Ammon's horn (tissue), 1 donor: ENCODE data around the gene COPS3.
"Not testable (repeated sequence)": the region's sequence is repeated elsewhere in the genome, so short reads cannot be mapped to it uniquely, and the experiment has no call there.

Experiments
- DNase-seq: peaks from one replicate; pipeline ENCODE4 v3.0.0-alpha.2; 2016; ENCODE audit warnings: low spot score

COPS3 gene

DNA sequence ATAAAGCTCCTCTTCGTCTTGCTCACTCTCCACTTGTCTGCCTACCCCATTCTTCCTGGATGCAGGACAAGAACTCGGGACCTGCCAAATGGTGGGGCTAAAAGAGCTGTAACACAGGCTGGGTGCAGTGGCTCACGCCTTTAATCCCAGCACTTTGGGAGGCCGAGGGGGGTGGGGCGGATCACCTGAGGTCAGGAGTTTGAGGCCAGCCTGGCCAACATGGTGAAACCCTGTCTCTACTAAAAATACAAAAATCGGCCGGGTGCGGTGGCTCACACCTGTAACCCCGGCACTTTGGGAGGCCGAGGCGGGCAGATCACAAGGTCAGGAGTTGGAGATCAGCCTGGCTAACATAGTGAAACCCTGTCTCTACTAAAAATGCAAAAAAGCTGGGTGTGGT, 20.6 kb upstream of the COPS3 start:
- DNase-seq: not testable (repeated sequence)

GRCh38 chr17:17300624-17301568, 19.9 kb upstream of the COPS3 start:
- peak; percentile 26 for DNase-seq

DNA sequence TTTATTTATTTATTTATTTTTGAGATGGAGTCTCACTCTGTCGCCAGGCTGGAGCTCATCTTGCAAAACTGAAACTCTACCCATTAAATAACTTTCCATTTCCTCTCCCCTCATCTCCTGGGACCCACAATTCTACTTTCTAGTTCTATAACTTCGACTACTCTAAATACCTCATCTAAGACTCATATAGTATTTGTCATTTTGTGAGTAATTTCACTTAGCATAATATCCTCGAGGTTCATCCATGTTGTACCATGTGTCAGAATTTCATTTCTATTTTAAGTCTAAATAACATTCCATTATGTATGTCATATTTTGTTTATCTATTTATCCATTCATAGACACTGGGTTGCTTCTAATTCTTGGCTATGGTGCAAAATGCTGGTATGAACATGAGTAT, 17.1 kb upstream of the COPS3 start:
- DNase-seq: no peak

DNA sequence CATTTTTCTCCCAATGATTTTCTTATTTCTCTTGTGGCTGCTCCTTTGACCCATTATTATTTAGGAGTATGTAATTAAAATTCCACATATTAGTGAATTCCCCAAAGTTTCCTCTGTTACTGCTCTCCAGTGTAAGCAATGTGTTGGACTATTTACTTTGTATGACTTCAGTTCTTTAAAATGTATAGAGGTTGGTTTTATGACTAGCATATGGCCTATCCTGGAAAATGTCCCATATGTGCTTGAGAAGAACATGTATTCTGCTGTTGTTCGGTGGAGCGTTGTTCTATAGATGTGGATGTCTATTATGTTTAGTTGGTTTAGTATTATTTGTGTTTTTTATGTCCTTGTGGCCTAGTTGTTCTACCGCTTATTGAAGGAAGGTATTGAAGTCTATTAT, 16.2 kb upstream of the COPS3 start:
- no peak for DNase-seq

- DNase-seq: no peak
These were observed 14.1 kb upstream of the COPS3 start for GRCh38 chr17:17295141-17295540.

DNA sequence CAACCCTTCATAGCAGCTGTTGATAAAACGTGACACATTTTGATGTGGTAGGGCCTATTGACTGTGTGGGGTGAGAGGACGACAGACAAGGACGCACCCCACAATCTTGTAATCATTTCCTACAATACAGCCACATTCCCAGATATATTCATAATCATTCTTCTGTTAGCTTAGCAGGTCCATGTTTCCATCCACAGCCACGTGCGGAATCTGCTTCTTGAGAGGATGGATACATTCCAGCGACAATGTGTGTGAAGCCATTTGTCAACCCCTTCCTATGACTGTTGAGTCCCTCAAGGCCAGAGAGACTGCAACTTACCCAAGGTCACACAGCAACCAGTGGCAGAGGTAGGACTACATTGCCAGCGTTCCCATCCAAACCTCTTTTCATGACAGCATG, 8.7 kb upstream of the COPS3 start:
- DNase-seq: no peak

DNA sequence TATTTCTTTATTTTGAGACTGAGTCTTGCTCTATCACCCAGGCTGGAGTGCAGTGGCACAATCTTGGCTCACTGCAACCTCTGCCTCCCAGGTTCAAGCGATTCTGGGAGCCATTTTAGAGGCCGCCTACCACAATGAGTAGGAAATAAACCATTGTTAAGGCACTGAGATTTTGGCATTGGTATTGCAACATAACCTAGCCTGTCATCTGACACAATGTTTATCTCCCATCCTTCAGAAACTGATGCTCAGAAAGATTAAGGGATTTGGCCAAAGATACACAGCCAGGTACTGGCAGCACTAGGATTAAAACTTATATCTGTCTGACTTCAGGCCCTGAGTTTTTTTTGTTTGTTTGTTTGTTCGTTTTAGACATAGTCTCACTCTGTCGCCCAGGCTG, 8.0 kb upstream of the COPS3 start:
- no peak for DNase-seq

GRCh38 chr17:17285951-17286350, 4.9 kb upstream of the COPS3 start:
- no peak for DNase-seq

GRCh38 chr17:17279316-17279715, 1.7 kb downstream of the COPS3 start:
- no peak for DNase-seq

DNA sequence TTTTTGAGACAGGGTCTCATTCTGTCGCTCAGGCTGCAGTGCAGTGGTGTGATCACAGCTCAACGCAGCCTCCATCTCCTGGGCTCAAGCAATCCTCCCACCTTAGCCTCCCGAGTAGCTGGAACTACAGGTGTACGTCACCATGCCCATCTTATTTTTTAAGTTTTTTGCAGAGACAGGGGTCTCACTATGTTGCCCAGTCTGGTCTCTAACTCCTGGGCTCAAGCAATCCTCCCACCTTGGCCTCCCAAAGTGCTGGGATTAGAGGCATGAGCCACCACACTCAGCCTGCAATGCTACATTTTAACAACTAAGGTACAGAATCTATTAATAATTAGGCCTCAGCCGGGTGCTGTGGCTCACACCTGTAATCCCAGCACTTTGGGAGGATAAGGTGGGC, 3.6 kb downstream of the COPS3 start:
- DNase-seq: not testable (repeated sequence)

DNA sequence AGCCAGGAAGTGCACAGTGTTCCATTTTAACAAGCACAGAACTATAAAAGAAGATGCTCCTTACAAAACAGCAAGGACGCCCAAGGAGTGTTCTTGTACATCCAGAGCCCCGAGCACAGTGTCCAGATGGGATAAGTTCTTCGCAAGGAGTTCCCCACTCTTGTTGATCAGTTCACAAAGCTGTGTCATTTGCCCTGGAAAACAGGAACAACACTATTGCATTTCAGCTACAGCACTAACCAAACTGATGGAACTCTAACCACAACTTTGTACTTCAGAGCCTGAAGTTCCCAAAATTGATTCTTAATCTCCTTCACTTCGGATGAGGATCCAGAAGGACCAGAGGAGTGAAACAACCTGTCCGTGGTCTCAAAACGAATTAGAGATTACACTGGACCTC, 5.1 kb downstream of the COPS3 start:
- peak; percentile 45 for DNase-seq

DNA sequence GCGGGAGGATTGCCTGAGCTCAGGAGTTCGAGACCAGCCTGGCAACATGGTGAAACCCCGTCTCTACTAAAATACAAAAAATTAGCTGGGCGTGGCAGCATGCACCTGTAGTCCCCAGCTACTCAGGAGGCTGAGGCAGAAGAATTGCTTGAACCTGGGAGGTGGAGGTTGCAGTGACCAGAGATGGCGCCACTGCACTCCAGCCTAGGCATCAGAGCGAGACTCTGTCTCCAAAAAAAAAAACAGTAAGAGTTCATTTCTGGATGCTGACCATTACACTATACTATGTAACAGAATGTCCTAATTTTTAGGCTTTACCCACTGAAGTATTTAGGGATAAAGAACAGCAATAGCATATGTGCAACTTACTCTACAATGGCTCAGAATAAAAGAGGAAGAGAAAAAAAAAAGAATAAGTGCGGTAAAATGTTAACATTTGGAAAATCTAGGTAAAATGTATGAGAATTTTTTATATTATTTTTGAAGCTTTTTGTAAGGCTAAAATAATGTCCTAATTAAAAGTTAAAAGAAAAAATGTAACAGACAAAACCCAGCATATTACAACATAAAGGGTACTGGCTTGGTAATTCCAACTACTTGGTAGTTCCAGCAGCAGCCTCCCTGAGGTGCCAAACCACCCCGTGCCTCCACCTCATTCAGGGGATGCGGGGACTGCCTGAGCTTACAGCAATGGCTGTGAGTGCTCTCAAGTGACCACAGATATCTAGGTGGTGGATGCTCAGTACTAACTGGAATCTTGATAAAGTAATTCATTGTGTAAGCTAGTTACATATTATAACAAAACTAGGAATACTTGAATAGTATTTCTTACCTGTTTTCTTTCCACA, 10.9 kb downstream of the COPS3 start:
- no peak for DNase-seq

DNA sequence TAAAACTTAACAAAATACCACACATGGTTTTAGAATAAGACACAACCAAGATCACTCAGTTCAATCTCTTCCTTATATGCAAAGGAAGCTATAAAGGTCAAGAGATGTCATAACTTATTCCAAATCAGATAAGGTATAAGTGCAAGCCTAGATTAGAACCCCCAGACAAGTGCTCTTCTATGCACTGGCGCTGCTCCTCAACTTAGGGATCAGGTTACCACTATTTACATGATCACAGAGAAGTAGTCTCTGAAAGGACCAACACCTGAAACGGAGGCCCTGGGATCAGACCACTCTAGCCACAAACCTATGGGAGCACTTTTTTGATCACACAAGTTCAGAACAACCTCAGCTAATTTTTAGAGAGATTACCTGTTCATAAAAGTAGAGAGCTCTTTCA, 16.6 kb downstream of the COPS3 start:
- no peak for DNase-seq

DNA sequence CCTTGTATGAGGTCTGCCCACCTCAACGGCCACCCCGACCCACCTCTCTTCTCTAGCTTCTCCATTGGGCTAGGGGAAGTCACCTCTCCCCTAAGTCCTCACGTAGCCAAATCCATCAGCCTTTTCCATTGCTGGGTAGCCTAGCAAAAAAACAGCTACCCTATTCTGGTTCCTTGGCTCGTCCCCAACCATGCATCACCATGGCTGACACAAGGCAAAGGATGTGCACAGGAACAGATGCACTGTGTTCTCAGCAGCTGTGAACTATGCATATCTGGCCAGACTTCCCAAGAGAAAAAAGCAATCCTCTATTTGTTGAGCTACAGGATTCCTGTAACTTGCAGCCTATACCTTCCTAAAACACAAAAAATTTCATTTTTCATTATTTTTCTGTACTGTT, 22.0 kb downstream of the COPS3 start:
- peak; percentile 89 for DNase-seq

DNA sequence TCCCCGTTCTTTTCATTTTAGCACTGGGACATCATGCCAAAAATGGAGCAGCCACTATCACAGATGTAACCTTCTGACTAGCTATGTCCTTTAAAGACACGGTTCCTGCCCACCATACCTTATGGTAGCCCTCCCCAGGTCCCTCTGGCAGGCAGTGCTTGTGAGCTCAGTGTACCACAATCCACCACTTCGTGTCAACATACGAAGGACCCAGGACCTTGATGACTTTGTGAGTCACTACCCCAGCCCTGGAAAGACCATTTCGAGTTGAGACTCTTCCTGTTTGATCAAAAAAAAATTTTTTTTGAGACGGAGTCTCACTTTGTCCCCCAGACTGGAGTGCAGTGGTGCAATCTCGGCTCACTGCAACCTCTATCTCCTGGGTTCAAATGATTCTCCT, 23.0 kb downstream of the COPS3 start:
- DNase-seq: no peak

DNA sequence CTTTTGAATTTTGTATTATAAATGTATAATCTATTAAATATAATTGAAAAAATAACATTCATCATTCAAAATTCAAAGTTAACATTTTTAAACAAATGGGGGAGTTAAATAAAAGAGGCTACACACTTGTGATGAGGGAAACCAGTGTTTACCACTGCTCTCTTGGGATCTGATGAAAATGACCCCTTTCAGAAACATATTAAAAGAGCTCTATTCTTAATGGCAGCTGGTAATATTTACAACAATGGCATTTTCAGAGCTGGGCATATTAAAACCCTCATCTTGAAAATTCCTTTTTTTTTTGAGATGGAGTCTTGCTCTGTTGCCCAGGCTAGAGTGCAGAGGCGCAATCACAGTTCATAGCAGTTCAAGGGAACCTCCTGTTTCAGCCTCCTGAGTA, 24.7 kb downstream of the COPS3 start:
- no peak for DNase-seq

- DNase-seq: not testable (repeated sequence)
These were observed 25.4 kb downstream of the COPS3 start for GRCh38 chr17:17255689-17256088.

DNA sequence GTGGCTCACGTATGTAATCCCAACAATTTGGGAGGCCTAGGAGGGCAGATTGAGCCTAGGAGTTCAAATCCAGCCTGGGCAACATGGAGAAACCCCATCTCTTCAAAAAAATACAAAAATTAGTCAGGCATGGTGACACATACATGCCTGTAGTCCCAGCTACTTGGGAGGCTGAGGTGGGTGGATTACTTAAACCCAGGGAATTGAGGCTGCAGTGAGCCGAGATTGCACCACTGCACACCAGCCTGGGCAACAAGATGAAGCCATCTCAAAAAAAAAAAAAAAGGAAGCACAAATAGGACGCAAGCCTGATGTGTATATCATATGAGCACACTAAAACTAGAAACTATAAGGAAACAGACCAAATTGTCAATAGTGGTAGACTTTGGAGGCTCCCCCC, 27.0 kb downstream of the COPS3 start:
- DNase-seq: no peak

DNA sequence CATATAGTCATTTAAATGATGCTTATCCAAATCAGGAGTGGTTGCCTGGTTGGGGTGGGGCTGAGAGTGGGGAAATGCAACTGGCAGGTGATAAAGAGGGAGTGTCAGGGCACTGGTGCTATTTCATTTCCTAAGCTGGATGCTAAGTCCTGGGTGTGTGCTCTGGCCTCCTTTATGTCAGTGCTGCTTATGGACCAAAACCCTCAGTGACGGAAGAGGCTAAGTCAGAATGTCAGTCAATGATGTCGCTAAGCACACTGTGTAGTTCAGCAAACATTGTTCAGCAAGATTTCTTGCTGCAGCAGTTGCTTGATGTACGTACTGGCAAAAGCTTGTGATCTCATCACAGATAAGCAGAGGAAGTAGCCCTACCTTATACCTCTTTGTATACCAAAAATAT, 27.6 kb downstream of the COPS3 start:
- DNase-seq: no peak

- no peak for DNase-seq
These were observed 28.8 kb downstream of the COPS3 start for GRCh38 chr17:17252149-17252661.

GRCh38 chr17:17246879-17247278, 34.2 kb downstream of the COPS3 start:
- no peak for DNase-seq

DNA sequence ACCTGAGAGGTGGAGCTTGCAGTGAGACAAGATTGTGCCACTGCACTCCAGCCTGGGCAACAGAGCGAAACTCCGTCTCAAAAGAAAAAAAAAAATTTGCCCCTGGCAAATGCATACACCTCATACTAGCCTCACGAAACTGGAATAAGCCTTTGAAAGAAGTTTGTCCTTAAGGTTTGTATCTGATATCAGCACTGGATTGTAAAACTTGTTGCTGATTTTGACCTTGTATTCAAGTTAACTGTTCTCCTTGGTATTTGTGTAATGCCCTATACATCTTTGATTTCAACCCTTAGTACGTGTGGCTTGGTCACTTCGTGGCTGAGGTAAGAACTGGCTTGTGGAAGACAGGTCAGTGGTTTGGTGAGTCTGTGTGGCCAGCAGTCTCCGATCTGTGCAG, 37.9 kb downstream of the COPS3 start:
- no peak for DNase-seq

DNA sequence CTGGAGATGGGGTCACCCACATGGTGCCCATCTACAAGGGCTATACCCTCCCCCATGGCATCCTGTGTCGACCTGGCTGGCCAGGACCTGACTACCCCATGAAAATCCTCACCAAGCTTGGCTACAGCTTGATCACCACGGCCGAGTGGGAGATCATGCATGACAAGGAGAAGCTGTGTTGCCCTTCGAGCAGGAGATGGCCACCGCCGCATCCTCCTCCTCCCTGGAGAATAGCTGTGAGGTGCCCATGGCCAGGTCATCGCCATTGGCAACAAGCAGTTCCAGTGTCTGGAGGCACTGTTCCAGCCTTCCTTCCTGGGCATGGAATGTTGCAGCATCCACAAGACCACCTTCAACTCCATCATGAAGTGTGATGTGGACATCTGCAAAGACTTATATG, 38.8 kb downstream of the COPS3 start:
- DNase-seq: no peak
